HG02678 (cell line): Measurements from ENCODE around the gene SMARCC1.

Experiments used
- ATAC-seq: cut with Tn5 transposase; IDR thresholded peaks from one replicate; pipeline ENCODE4 v1.9.1; 2021; ENCODE audit warnings: mild to moderate bottlenecking, moderate library complexity; ENCODE audit not compliant: unreplicated experiment

The SMARCC1 gene

GRCh38 chr3:47705391-47705790 lies 76.3 kb downstream of the SMARCC1 start:
- no peak for ATAC-seq

DNA sequence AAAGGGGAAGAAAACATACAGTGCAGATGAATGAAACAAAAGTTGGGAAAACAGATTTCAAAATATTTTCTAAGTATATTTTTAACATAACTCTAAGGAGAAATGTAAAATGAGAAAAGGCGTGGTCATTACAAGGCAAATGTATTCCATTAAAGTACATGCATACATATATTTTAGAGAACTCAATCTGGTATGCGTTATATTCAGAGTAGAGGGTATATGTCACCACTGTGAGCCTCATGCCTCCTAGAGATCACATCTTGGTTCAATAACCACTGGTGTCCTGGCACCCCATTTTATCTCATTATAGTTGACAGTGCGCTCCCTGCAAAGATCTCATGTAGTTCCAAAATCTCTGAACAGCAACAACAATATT lies 77.5 kb downstream of the SMARCC1 start:
- ATAC-seq: no peak

DNA sequence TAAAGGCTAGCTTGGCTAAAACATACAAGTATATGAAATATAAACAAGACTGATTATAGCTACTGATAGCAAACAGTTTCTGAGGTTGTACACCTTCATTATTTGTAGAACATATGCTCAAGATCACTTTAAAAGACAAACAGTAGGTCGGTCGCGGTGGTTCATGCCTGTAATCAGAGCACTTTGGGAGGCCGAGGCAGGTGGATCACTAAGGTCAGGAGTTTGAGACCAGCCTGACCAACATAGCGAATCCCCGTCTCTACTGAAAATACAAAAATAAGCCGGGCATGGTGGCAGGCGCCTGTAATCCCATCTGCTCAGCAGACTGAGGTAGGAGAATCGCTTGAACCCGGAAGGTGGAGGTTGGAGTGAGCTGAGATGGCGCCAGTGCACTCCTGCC lies 80.3 kb downstream of the SMARCC1 start:
- no peak for ATAC-seq

GRCh38 chr3:47692158-47692557 lies 89.5 kb downstream of the SMARCC1 start:
- ATAC-seq: no peak

DNA sequence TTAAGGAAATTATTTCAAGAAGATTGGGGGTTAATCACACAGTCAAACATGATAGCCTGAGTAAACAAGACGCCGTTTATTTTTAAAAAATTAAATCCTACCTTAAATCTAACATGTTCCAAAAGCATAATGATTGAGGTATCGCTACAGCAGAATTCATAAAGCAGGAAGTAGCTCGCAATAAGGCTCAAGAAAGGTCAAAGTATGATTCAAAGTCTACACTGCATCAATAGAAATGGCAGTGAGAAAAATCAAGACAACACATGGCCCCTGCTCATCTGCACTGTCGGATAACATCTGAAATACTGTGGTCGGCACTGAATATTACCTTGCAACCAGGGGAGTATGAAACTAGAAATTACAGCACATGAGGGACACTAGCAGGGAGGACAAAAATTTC lies 93.2 kb downstream of the SMARCC1 start:
- ATAC-seq: no peak

DNA sequence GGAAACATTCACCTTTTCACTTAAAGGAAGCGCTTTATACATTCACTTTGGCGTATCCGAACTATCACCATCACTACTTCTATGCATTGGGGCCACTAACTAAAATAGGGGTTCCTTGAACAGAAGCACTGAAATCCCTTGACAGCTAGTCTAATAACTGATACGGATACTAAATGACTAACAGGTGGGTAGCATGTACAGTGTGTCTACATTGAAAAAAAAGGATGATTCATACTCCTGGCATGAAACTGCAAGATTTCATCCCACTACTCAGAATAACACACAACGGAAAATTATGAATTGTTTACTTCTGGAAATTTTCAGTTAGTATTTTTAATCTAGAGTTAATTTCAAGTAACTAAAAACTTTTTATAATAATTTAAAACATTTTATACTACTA lies 96.7 kb downstream of the SMARCC1 start:
- ATAC-seq: no peak

DNA sequence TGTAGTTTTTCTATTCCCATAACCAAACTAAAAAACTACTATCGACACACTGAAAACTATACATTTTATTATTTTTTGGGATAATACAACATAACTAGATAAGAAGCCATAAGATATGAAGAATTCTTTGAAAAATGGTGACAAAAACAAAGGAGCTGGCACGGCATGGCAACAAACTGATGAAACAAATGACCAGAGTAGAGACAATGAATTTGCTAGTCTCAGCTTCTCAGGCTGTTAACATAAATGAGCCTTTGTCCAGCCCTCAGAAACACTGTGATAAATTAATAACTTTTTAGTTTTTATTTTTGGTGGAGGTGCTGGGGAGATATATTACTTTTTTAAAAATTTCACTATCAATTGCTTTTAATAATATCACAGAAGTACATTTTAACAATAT lies 100.7 kb downstream of the SMARCC1 start:
- no peak for ATAC-seq

GRCh38 chr3:47678446-47679338 lies 103.0 kb downstream of the SMARCC1 start:
- ATAC-seq: no peak

DNA sequence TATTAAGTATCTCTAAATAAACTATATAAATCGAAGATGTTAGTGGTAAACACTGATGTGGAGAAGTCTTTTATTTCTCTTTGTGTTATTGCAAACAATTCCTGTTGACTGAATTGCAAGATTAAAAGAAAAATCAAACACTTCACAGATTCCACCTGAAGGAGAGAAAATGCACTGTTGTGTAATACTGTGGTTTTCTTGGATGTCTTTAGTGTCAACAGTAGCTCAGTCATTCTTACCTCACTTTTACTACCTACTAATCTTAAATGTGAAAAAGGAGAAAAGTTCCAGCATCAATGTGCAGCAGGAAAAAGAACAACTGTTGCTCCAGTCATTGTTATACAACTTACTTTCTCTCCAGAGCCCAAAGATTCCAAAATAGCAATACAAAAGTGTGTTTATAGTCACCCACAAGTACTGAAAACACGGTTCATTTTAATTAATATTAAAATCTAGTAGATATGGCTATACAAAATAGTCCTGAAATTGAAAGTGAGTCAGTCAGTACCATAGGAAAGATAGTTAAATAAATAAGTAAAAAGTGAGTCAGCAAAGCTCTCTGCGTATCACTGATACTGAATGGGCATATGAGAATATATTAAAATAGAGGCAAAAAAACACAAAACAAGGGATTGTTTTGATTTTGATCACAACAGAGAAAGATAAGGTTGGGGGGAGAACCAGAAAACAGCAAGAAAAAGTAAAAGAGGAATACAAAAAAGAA lies 112.5 kb downstream of the SMARCC1 start:
- no peak for ATAC-seq

- ATAC-seq: no peak
These were observed 115.6 kb downstream of the SMARCC1 start for GRCh38 chr3:47666118-47666517.

- ATAC-seq: no peak
These were observed 117.2 kb downstream of the SMARCC1 start for GRCh38 chr3:47664519-47664918.

GRCh38 chr3:47663630-47664240 lies 118.0 kb downstream of the SMARCC1 start:
- ATAC-seq: no peak

DNA sequence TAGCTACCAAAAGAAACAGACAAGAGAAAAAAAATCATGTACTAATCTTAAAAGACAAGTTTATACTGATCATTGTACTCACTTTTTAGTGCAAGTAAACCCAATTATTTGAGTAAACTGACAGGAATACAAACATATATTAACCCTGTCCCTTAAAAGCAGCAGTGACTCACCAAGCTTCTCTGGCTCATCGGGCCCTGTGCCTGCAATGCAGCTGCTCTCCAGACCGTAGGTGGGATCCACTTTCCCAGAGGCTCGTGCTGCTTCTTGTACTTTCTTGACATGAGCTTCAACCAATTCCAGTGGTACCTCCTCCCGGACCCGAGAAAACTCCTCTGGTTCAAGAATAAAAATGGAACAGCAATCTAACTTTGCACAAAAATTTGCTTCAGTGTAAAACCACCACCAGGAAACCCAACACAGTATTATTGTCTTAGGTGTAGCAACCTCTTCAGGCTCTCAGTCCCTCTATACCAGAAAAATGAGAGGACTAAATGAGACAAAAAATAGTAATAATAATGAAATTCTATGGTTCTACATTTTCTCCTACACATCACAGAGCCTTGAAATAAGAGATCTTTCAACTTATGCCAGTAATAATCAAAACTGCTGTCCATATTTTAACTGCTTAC lies 120.5 kb downstream of the SMARCC1 start:
- no peak for ATAC-seq

- ATAC-seq: no peak
These were observed 123.2 kb downstream of the SMARCC1 start for GRCh38 chr3:47658444-47658843.

DNA sequence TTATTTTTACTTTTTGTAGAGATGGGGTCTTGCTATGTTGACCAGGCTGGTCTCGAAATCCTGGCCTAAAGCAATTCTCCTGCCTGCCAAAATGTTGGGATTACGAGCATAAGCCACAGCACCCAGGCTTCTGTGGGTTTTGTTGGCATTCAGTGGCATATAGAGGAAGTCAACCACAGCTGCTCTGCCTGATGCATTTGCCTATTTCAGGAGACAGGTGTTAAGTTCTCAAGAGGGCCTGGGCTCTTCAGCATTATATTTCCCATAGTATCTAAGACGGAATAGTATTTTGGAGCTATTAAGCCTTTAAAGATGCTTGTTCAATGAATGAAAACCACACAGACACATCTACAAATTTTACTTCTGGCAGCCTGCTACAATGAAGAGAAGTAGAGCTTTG lies 129.6 kb downstream of the SMARCC1 start:
- no peak for ATAC-seq

DNA sequence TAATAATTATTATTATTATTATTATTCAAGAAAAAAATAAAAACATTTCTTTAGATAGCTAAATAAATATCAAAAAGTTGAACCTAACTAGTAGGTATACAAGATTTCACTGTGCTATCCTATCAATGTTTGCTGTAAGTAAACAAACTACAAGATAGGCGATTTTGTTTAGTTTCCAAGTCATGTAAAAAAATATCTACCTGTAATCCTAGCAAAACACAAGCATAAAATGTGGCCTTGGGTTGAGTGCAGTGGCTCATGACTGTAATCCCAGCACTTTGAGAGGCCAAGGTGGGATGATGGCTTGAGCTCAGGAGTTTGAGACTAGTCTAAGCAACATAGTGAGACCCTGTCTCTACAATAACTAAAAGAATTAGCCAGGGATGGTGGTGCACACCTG lies 131.4 kb downstream of the SMARCC1 start:
- ATAC-seq: no peak

DNA sequence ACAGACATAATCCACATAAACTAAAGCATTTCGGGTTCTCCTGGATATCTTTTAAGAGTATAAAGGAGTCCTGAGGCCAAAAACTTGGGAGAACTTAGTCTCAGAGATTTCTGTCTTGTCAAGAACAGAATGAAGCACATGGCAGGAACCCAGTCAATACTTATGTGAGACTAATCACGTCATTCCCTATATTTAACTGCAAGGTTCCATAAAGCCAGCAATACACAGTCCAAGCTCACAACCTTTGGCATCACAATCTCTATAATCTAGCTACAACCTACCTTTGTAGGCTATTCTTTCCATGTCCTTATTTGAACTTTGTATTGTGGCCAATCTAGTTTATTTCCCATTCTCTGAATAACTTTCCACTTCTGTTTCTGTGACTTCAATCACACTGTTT lies 134.1 kb downstream of the SMARCC1 start:
- no peak for ATAC-seq

DNA sequence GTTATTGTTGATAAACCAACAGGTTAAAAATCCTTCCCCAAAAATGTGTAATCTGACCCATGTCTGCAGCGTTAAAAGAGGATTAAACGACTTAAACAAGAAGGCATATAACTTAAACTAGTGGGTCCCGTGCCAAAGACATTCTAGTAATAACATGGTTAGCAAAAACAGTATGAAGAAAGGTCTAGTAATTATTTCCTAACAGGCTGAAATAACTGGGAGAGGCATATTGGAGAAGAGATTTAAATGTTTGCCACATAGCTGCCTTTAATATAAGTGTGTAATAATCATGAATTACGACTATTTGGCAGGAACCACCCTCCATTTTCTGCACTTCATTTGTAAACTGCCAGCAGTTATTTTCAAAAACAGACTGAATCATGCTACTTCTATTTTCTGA lies 135.3 kb downstream of the SMARCC1 start:
- no peak for ATAC-seq

- no peak for ATAC-seq
These were observed 136.1 kb downstream of the SMARCC1 start for GRCh38 chr3:47645551-47645950.

DNA sequence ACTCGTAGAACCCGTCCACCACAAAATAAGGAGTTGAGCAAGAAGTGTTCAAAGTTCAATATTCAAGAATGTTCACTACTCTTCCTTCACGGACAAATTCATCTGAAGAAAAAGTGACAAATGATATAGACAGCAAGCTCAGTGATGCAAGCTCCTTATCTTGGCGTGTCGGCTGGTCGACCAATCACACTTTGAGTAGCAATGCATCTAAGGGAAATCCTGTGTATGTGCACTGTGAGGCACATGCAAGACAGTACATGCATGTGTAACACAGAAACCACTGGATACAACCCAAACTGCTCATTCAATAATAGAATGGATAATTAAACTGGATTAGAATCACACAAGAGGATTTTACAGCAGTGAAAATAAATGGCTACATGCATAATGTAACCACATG lies 138.6 kb downstream of the SMARCC1 start:
- no peak for ATAC-seq

DNA sequence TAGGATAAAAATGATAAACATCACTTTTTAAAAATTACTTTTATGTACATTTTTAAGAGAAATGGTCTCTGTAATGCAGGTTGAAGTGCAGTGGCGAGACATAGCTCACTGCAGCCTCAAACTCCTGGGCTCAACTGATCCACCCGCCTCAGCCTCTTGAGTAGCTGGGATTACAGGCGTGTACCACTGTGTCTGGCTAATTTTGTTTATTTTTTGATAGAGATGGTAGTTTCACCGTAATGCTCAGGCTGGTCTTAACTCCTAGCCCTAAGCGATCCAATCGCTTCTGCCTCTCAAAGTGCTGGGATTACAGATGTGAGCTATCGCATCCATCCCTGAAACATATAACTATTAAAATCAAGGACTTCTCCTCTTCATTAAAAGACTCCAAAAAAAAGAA lies 140.0 kb downstream of the SMARCC1 start:
- no peak for ATAC-seq
